GM19468 (cell line): Measurements from ENCODE around the gene SNTG2.

Experiments
- ATAC-seq: cut with Tn5 transposase; IDR thresholded peaks from one replicate; pipeline ENCODE4 v1.9.1; 2021; ENCODE audit warnings: mild to moderate bottlenecking, moderate library complexity, moderate number of reproducible peaks; ENCODE audit not compliant: unreplicated experiment; ENCODE audit errors: extremely low read depth

SNTG2 gene

GRCh38 chr2:1297372-1298159, 346.9 kb downstream of the SNTG2 start:
- no peak for ATAC-seq

GRCh38 chr2:1299043-1299442, 348.4 kb downstream of the SNTG2 start:
- no peak for ATAC-seq

- no peak for ATAC-seq
Measured at GRCh38 chr2:1300284-1300683, 349.6 kb downstream of the SNTG2 start.

- ATAC-seq: no peak
Measured at GRCh38 chr2:1301056-1301455, 350.4 kb downstream of the SNTG2 start.

GRCh38 chr2:1305342-1306013, 354.8 kb downstream of the SNTG2 start:
- ATAC-seq: no peak

GRCh38 chr2:1306014-1306686, 355.5 kb downstream of the SNTG2 start:
- no peak for ATAC-seq

- no peak for ATAC-seq
Measured at GRCh38 chr2:1306687-1307516, 356.3 kb downstream of the SNTG2 start.

- ATAC-seq: no peak
Measured at GRCh38 chr2:1307670-1308069, 357.0 kb downstream of the SNTG2 start.

GRCh38 chr2:1308678-1309077, 358.0 kb downstream of the SNTG2 start:
- ATAC-seq: no peak

GRCh38 chr2:1309507-1309906, 358.9 kb downstream of the SNTG2 start:
- ATAC-seq: no peak

- no peak for ATAC-seq
Measured at GRCh38 chr2:1310202-1310601, 359.6 kb downstream of the SNTG2 start.

GRCh38 chr2:1310866-1311265, 360.2 kb downstream of the SNTG2 start:
- no peak for ATAC-seq

GRCh38 chr2:1313240-1313924, 362.7 kb downstream of the SNTG2 start:
- no peak for ATAC-seq

- no peak for ATAC-seq
Measured at GRCh38 chr2:1314254-1314653, 363.6 kb downstream of the SNTG2 start.

- no peak for ATAC-seq
Measured at GRCh38 chr2:1318366-1319009, 367.8 kb downstream of the SNTG2 start.

GRCh38 chr2:1319393-1319792, 368.7 kb downstream of the SNTG2 start:
- no peak for ATAC-seq

- no peak for ATAC-seq
Measured at GRCh38 chr2:1321321-1321720, 370.7 kb downstream of the SNTG2 start.

GRCh38 chr2:1324884-1325283, 374.2 kb downstream of the SNTG2 start:
- ATAC-seq: no peak

GRCh38 chr2:1328684-1329083, 378.0 kb downstream of the SNTG2 start:
- no peak for ATAC-seq
